HepG2 (cell line): ENCODE results near the gene SRSF1. TPM values are rescaled to one million over a fixed set of nuclear protein-coding genes. Genes with fewer than 3 reads are reported as not detected.

ENCODE experiments used
- ELF4 ChIP-seq: sonication (generic); formaldehyde crosslinking; IDR thresholded peaks from 2 replicates; pipeline ENCODE4 v1.5.0; 2020; ENCODE audit warnings: missing genetic modification reagents, mild to moderate bottlenecking, moderate library complexity, borderline replicate concordance
- EZH2 ChIP-seq: conservative IDR thresholded peaks from 2 replicates; pipeline ENCODE4 v1.6.1; 2012; ENCODE audit warnings: mild to moderate bottlenecking, low read depth, low read length, moderate library complexity
- PHF21A ChIP-seq: sonication (generic); formaldehyde crosslinking; IDR thresholded peaks from 2 replicates; pipeline ENCODE4 v1.5.0; 2020; ENCODE audit warnings: mild to moderate bottlenecking, missing genetic modification reagents
- REPIN1 ChIP-seq: sonication (generic); formaldehyde crosslinking; IDR thresholded peaks from 2 replicates; pipeline ENCODE4 v1.8.0; 2022; ENCODE audit warnings: missing genetic modification reagents, low read depth, mild to moderate bottlenecking, borderline replicate concordance
- SATB2 ChIP-seq: sonication (generic); formaldehyde crosslinking; IDR thresholded peaks from 2 replicates; pipeline ENCODE4 v1.5.0; 2020; ENCODE audit warnings: missing genetic modification reagents
- SIN3B ChIP-seq: fragments of 150-350 bp; IDR thresholded peaks from 2 replicates; pipeline ENCODE4 v1.6.1; 2014; ENCODE audit warnings: low read length
- STAT5B ChIP-seq: sonication (generic); formaldehyde crosslinking; IDR thresholded peaks from 2 replicates; pipeline ENCODE4 v1.4.0; 2020; ENCODE audit warnings: missing genetic modification reagents
- TMF1 ChIP-seq: sonication (generic); formaldehyde crosslinking; IDR thresholded peaks from 2 replicates; pipeline ENCODE4 v1.8.1; 2022; ENCODE audit warnings: low read depth, missing genetic modification reagents
- TP53 ChIP-seq: sonication (generic); formaldehyde crosslinking; conservative IDR thresholded peaks from 2 replicates; pipeline ENCODE4 v1.4.0; 2020; ENCODE audit warnings: missing genetic modification reagents
- ZBTB21 ChIP-seq: sonication (generic); formaldehyde crosslinking; IDR thresholded peaks from 2 replicates; pipeline ENCODE4 v1.4.0; 2020; ENCODE audit warnings: missing genetic modification reagents
- ZFP37 ChIP-seq: sonication (generic); formaldehyde crosslinking; IDR thresholded peaks from 2 replicates; pipeline ENCODE4 v1.4.0; 2020; ENCODE audit warnings: missing genetic modification reagents, borderline replicate concordance
- ZFY ChIP-seq: sonication (generic); formaldehyde crosslinking; IDR thresholded peaks from 2 replicates; pipeline ENCODE4 v1.4.0; 2020; ENCODE audit warnings: missing genetic modification reagents
- ZIK1 ChIP-seq: sonication (generic); formaldehyde crosslinking; IDR thresholded peaks from 2 replicates; pipeline ENCODE4 v1.5.0; 2020; ENCODE audit warnings: mild to moderate bottlenecking, low read depth, missing genetic modification reagents, borderline replicate concordance
- ZNF235 ChIP-seq: sonication (generic); formaldehyde crosslinking; IDR thresholded peaks from 2 replicates; pipeline ENCODE4 v1.8.1; 2023; ENCODE audit warnings: mild to moderate bottlenecking, missing genetic modification reagents, borderline replicate concordance
- ZNF354B ChIP-seq: sonication (generic); formaldehyde crosslinking; IDR thresholded peaks from 2 replicates; pipeline ENCODE4 v1.8.0; 2022; ENCODE audit warnings: mild to moderate bottlenecking, missing genetic modification reagents
- ZNF670 ChIP-seq: sonication (generic); formaldehyde crosslinking; IDR thresholded peaks from 2 replicates; pipeline ENCODE4 v1.8.0; 2022; ENCODE audit warnings: mild to moderate bottlenecking, missing genetic modification reagents, borderline replicate concordance
- ZNF839 ChIP-seq: sonication (generic); formaldehyde crosslinking; IDR thresholded peaks from 2 replicates; pipeline ENCODE4 v1.4.0; 2020; ENCODE audit warnings: missing genetic modification reagents, mild to moderate bottlenecking, borderline replicate concordance
- ZSCAN12 ChIP-seq: sonication (generic); formaldehyde crosslinking; IDR thresholded peaks from 2 replicates; pipeline ENCODE4 v1.9.0; 2021; ENCODE audit warnings: mild to moderate bottlenecking, missing genetic modification reagents
- polyA plus RNA-seq, 8 experiments: library from polyadenylated mRNA; depleted of rRNA in 3 of 8; stranded (reverse) in 7 of 8; unstranded in 1 of 8; fragments of >200 nt; fragmentation: Illumina TruSeq in 4 of 8; extraction: Trizol in 4 of 8; gene quantifications; 2 replicates each; pipeline versions ENCODE4 v1.2.1 to v1.2.3, GENCODE V29; 2011 to 2016; ENCODE audit warnings: low read depth in 4 of 8, missing spikeins in 1 of 8, mixed read lengths in 1 of 8; ENCODE audit not compliant: insufficient read depth in 1 of 8
- total RNA-seq, 5 experiments: library from RNA; depleted of rRNA; stranded (reverse); fragments of >200 nt; fragmentation: Illumina TruSeq; extraction: Trizol; gene quantifications; 2 replicates each; pipeline ENCODE4 v1.2.3, GENCODE V29; 2016; ENCODE audit warnings: low read depth in 1 of 5
- TF ChIP-seq, protein P1 (sequence below): sonication (generic); formaldehyde crosslinking; IDR thresholded peaks from 2 replicates; pipeline ENCODE4 v1.5.0; 2020; ENCODE audit warnings: mild to moderate bottlenecking, missing genetic modification reagents, moderate library complexity
- TF ChIP-seq, protein P2 (sequence below): IDR thresholded peaks from 2 replicates; pipeline ENCODE4 v1.6.1; 2016
- TF ChIP-seq, protein P3 (sequence below): sonication (generic); formaldehyde crosslinking; IDR thresholded peaks from 2 replicates; pipeline ENCODE4 v1.4.0; 2020; ENCODE audit warnings: missing genetic modification reagents

The SRSF1 gene
- total and polyA plus RNA-seq, 2 of the 13 experiments (the other 11 are each of a cell fraction or from before 2014, with no cell fraction given): 142 to 445 TPM

DNA sequence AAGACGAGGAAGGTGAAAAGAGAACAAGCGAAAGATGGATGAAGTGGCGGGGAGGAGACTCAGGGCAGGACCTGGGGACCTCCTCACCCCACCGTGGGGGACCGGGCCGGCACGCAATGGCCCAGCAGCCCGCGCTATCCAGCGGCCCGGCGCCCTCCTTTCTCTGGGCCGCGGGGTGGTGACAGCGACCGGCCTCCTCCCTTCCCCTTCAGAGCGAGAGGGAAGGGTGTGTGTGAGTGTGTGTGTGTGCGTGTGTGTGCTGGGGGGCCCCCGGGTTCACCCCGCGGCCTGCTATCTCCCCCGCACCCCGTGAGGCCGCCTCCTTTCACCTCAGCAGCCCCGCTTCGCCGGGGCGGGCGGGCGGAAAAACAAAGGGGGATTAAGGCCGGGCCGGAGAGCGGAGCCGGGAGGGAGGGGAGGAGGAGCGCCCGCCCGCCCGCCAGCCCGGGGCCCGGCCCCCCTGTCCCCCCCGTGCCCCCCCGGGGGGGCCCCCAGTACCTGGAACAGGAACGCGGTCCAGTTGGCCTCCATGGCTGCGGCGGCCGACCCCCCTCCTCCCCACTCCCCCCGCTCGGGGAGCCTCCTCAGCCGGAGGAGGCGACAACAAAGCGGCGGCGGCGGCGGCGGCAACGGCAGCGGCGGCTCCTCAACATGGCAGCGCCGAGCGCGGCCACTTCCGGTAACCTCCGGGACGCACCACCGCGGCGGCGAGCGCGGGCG is 19.3 kb downstream of the SRSF1 start, which contains the start of gene VEZF1 (continued):
- no peak for TF ChIP-seq ZBTB21 (CRISPR knock-in tag)
- TF ChIP-seq, protein P1, sequence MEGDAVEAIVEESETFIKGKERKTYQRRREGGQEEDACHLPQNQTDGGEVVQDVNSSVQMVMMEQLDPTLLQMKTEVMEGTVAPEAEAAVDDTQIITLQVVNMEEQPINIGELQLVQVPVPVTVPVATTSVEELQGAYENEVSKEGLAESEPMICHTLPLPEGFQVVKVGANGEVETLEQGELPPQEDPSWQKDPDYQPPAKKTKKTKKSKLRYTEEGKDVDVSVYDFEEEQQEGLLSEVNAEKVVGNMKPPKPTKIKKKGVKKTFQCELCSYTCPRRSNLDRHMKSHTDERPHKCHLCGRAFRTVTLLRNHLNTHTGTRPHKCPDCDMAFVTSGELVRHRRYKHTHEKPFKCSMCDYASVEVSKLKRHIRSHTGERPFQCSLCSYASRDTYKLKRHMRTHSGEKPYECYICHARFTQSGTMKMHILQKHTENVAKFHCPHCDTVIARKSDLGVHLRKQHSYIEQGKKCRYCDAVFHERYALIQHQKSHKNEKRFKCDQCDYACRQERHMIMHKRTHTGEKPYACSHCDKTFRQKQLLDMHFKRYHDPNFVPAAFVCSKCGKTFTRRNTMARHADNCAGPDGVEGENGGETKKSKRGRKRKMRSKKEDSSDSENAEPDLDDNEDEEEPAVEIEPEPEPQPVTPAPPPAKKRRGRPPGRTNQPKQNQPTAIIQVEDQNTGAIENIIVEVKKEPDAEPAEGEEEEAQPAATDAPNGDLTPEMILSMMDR (CRISPR knock-in tag): peak; percentile 12; the same call in 1 of the 2 replicates
- TF ChIP-seq ZFY (CRISPR knock-in tag): peak; percentile 89
- no peak for TF ChIP-seq ZFP37
- TF ChIP-seq ZNF670 (CRISPR knock-in tag): peak; percentile 49; the same call in 1 of the 2 replicates
- peak; percentile 62; the same call in 1 of the 2 replicates for TF ChIP-seq REPIN1 (CRISPR knock-in tag)
- 0 out of 2 replicates have a peak, but pooled peaks have one; percentile 41 for TF ChIP-seq ZIK1 (CRISPR knock-in tag)
- TF ChIP-seq STAT5B (CRISPR knock-in tag): no peak
- TF ChIP-seq PHF21A: no peak; the same call in 1 of the 2 replicates
- no peak; the same call in 1 of the 2 replicates for TF ChIP-seq ELF4 (CRISPR knock-in tag)
- no peak for TF ChIP-seq ZNF839
- no peak for TF ChIP-seq EZH2
- no peak for TF ChIP-seq ZNF354B (CRISPR knock-in tag)
- TF ChIP-seq ZSCAN12 (CRISPR knock-in tag): no peak
- TF ChIP-seq TMF1 (CRISPR knock-in tag): no peak
- TF ChIP-seq, protein P2, sequence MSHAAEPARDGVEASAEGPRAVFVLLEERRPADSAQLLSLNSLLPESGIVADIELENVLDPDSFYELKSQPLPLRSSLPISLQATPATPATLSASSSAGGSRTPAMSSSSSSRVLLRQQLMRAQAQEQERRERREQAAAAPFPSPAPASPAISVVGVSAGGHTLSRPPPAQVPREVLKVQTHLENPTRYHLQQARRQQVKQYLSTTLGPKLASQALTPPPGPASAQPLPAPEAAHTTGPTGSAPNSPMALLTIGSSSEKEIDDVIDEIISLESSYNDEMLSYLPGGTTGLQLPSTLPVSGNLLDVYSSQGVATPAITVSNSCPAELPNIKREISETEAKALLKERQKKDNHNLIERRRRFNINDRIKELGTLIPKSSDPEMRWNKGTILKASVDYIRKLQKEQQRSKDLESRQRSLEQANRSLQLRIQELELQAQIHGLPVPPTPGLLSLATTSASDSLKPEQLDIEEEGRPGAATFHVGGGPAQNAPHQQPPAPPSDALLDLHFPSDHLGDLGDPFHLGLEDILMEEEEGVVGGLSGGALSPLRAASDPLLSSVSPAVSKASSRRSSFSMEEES (CRISPR knock-in tag): peak; percentile 26; the same call in 1 of the 2 replicates
- TF ChIP-seq SATB2: peak; percentile 43; the same call in 1 of the 2 replicates
- TF ChIP-seq, protein P3, sequence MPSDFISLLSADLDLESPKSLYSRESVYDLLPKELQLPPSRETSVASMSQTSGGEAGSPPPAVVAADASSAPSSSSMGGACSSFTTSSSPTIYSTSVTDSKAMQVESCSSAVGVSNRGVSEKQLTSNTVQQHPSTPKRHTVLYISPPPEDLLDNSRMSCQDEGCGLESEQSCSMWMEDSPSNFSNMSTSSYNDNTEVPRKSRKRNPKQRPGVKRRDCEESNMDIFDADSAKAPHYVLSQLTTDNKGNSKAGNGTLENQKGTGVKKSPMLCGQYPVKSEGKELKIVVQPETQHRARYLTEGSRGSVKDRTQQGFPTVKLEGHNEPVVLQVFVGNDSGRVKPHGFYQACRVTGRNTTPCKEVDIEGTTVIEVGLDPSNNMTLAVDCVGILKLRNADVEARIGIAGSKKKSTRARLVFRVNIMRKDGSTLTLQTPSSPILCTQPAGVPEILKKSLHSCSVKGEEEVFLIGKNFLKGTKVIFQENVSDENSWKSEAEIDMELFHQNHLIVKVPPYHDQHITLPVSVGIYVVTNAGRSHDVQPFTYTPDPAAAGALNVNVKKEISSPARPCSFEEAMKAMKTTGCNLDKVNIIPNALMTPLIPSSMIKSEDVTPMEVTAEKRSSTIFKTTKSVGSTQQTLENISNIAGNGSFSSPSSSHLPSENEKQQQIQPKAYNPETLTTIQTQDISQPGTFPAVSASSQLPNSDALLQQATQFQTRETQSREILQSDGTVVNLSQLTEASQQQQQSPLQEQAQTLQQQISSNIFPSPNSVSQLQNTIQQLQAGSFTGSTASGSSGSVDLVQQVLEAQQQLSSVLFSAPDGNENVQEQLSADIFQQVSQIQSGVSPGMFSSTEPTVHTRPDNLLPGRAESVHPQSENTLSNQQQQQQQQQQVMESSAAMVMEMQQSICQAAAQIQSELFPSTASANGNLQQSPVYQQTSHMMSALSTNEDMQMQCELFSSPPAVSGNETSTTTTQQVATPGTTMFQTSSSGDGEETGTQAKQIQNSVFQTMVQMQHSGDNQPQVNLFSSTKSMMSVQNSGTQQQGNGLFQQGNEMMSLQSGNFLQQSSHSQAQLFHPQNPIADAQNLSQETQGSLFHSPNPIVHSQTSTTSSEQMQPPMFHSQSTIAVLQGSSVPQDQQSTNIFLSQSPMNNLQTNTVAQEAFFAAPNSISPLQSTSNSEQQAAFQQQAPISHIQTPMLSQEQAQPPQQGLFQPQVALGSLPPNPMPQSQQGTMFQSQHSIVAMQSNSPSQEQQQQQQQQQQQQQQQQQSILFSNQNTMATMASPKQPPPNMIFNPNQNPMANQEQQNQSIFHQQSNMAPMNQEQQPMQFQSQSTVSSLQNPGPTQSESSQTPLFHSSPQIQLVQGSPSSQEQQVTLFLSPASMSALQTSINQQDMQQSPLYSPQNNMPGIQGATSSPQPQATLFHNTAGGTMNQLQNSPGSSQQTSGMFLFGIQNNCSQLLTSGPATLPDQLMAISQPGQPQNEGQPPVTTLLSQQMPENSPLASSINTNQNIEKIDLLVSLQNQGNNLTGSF (CRISPR knock-in tag): peak; percentile 43; the same call in 1 of the 2 replicates
- no peak for TF ChIP-seq ZNF235 (CRISPR knock-in tag)
- TF ChIP-seq SIN3B: no peak
- TF ChIP-seq TP53 (CRISPR knock-in tag): 0 out of 2 replicates have a peak, but pooled peaks have one; percentile 30
